GM19324 (cell line): ENCODE measurements around the gene EPB41L3.

Source experiments
- ATAC-seq: cut with Tn5 transposase; IDR thresholded peaks from one replicate; pipeline ENCODE4 v1.9.1; 2021; ENCODE audit warnings: mild to moderate bottlenecking, moderate library complexity; ENCODE audit not compliant: unreplicated experiment, low FRiP score

The EPB41L3 gene

DNA sequence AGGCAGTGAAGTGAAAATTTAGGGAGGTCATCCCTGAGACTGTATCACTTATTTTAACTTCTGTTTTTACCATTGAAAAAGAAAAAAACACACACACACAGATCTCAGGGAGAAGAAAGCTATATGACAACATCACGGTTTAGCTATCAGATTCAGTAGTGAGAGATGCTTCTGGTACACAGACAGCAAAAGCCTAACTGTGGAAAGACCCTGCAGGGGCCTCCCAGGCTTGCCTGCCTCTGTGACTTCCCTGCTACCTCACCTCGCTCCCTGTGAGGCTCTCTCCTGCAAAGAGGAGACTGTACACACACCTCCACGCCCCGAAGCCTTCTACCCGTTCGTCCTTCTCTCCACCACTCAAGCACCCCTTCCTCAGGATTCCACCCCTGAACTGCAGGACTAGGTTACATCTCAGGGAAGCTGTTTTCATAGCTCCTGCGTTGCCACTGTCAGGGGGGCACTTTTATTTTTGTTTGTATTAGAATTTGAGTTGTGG lies 86.3 kb downstream of the EPB41L3 start:
- no peak for ATAC-seq

DNA sequence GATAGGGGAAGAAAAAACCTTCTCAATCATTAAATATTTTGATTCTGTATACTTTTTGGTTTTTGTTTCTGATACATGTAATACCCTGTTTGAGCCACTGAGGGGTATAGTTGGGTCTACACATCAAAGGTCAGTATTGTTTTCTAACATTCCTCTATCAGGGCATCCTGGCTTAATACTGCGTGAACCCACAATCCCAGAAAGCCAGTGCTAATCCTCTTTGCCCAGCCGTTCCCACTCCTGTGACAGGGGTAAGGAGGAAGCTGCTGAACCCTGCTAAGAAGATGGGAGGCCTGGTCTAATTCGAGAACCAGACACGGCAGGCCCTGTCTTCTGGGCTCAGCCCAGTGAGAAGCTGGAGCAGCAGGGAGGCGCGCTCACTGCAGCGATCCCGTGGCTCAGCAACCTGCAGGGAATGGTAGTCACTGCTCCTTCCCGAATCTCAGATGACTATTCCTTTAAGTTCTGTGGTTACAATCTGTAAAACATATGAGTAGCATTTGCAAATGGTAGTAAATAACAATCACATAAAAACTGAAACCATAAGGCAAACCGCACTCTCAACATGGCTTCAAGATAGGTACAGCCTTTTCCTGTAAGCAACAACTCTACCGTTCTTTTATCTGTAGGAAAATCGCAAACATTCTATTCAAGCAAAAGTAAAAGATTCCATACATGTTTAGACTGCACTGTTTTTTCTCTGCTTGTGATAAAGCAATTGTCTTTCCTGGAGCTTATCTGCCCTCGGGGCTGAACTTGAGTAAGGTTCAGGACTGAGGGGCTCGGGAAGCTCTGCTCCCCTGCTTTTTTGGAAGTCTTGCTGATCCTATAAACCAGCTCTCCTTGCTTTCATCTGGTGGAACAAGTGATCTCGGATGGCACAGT lies 87.0 kb downstream of the EPB41L3 start:
- no peak for ATAC-seq

DNA sequence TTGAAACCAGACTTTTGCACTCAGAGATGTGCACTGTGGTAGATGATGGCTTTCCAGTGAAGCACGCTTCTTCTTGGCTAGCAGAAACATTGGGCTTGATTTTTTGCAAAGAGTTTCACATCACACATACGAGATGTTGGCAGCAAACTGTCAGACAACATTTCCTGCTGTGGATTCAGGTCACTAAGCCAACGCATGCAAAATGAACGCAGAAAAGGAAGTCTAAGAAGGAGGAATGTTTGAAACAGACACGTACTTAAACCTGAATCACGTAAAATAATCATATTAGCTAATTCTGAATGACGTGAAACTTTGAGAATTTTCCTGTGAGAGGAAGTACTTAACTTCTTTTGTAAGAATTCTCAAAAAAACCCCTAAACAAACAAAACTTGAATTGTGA lies 88.1 kb downstream of the EPB41L3 start:
- no peak for ATAC-seq

DNA sequence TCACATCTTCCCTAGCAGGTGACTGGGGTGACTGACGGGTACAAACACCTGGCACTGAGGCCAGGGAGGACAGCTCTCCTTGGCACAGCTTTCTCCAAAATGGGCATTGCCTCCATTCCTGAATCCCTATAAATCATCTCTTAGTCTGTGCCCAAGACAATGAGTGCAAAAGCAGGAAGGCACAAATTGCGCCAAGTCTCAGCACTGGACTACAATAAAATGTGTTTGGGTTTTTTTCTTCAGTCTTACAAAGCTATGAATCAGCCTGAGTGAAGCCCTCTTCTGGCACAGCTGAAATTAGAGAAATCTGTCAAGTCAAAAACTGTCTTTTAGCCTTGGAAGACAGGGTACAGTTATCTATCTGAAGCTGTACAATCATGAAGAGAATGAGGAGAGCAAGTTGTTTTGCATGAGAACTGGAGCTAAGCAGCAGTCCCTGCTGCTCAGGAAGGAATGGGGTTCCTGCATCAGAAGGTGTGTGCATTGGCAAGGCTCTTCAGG lies 90.8 kb downstream of the EPB41L3 start:
- no peak for ATAC-seq

DNA sequence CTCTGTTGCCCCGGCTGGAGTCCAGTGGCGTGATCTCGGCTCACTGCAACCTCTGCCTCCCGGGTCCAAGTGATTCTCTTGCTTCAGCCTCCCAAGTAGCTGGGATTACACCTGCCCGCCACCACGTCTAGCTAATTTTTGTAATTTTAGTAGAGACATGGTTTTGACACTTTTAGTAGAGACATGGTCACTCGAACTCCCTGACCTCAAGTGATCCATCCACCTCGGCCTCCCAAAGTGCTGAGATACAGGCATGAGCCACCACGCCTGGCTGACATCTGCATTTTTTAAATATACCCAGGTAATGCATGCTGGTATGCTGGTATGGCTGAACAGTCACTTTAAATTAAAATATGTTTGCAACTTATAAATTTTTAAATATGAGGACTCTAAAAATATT lies 91.9 kb downstream of the EPB41L3 start:
- no peak for ATAC-seq

DNA sequence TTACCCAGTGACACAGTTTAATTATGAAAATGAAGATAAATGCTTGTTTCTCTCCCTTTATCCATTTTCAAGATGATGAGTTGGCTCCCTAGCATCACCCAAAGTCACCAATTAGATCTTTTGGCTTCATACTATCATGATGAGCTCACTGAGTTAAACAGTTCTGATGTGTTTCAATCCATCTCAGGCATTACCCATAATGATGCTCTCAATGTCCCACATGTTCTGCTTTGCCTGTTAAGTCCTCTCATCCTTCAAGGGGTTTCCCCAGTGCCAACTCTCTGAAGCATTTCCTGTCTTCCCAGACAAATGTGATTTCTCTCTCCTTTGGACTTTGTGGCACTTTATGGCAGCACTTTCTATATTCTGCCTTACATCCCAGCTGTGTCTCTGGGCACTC lies 92.6 kb downstream of the EPB41L3 start:
- ATAC-seq: no peak

DNA sequence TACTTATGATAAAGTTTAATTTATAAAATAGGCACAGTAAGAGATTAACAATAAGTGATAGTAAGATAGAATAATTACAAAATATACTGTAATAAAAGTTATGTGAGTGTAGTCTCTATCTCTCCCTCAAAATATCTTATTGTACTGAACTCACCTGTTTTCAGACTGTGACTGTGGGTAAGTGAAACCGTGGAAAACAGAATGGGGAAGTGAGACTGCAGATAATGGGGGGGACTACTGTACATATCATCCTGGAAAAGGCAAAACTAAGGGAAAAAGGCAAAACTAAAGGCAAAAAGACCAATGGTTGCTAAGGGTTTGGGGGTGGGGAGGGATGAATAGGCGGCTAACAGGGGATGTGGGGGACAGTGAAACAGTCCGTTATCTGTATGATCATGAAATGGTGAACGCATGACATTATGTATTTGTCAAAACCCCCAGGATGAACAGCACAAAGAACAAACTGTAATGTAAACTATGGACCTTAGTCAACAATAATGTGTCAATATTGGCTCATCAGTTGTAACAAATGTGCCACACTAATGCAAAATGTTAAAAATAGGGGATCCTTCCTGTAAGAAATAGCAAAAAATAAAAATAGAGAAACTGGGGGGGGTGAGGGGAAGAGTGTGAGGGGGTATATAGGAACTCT lies 93.8 kb downstream of the EPB41L3 start:
- ATAC-seq: no peak

DNA sequence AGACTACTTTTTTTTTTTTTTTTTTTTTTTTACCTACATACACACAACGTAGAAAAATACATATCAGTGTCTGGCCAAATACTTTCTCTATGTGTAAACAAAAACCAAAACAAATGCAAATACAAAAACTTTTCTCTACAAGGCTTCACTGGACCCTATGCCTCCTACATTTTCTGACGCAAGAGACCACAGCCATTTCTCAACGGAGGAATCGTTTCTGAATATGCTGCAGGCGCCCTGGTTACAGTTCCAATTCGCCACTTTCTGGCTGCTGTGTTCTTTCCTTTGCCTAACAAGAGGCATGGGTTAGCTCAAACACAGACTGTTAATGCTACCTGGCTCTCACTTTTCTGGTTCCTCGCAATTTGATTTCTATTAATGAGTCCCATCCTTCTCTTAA lies 96.4 kb downstream of the EPB41L3 start:
- no peak for ATAC-seq

DNA sequence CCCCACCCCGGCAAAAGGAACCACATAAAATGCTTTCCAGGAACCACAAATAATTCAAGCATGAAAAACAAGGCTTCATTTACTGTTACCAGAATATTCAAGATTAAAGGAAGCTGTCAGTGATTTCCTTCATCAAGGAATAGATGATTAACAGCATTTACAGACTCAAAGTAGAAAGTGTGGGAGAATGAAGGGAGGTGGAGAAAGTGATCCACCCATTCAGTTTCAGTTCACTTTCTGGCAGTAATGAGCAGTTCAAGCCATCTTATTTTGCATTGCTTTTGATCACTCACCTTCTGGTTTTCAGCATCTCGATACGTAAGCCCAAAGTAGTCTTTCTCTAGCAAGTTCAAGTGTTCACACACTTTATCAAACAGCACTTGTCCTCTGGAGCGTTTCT lies 99.0 kb downstream of the EPB41L3 start:
- no peak for ATAC-seq

DNA sequence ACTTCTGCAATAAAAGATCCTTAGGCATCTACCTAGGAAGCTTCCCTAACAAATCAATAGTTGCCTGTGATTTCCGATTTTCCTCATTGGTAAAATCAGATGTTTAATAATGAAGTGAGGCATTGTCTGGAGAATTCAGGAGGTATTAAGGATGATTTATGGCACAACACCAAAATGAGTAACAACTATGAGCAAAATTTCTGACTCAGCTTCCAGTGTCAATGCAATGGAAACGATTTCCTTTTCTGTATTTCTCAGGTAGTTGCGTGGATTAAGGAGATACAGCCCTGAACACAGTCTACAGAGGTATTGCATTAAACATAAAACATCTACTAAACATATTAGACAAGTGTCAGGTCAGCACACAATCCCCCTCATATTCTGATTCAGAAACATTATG lies 99.5 kb downstream of the EPB41L3 start:
- no peak for ATAC-seq

DNA sequence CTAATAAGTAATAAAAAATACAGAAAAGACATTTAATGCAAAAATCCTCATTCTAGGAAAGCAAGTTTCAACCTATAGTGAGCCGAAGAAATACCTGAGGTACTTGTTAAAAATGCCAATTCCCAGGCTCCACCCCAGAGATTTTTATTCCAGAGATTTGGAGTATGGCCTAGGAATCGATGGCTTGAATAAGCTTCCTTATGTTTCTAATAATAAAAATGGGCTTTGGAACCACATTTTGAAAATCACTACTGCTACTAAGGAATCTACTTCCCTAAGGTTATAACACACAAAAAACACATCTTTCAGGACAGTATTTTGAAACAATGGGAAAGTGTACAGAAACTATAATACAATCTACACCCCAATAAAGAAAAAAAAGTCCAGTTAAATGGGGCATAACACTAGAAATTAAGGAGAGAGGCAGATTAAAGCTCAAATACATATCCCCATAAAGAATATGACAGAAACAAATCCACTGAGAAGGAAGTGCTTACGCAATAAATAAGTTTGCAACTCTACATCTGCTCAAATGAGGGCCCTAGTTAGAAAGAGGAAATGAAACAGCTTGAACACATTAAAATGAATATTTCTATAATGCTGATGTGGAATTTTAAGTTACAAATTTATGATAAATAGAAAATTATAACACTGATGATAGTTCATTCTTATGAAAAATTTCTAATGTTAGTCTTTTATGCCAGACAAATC lies 103.7 kb downstream of the EPB41L3 start:
- no peak for ATAC-seq

DNA sequence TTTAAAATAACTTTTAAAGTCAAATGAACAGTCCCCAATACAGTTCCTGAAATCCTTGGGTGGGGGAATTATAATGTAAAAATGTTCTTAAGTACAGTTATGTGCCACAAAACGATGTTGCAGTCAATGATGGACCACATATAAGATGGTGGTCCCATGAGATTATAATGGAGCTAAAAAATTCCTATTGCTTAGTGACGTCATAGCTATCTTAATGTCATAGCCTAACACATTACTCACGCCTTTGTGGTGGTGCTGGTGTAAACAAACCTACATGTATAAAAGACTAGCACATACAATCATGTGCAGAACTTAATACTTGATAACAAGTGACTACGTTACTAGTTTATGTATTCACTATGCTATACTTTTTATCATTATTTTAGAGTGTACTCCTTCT lies 109.4 kb downstream of the EPB41L3 start:
- ATAC-seq: no peak

DNA sequence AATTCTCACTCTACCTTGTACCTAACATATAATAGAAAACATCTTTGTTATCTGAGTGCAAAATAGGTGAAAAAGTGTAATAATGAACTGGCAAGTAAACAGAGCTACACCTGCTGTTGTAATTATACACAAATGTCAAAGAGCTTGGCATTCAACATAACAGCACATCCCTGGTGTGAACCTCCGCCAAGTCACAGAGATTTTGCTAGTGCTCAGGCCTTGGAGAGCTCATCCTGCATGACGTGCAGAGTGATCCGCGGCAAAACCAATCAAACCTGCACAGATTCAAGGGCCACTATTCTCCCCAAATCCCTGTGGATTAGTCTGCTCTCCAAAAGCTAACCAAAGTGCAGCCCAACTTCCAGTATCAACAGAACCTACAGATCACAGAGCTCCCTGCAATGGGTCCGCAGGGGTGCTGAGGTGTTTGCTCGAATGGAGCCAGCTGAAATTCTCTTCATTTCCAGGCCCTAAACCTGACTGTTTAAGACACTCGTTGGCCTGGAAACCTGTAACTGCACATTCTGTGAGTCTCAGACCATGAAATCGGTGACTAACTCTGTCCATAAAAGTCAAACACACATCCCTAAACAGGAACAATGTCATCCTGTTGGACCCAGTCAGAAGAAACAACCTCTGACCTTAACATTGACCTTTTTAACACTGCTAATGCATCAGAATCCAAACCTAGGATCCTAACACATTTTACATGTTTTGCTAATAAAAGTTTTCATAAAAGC lies 111.8 kb downstream of the EPB41L3 start:
- ATAC-seq: no peak

DNA sequence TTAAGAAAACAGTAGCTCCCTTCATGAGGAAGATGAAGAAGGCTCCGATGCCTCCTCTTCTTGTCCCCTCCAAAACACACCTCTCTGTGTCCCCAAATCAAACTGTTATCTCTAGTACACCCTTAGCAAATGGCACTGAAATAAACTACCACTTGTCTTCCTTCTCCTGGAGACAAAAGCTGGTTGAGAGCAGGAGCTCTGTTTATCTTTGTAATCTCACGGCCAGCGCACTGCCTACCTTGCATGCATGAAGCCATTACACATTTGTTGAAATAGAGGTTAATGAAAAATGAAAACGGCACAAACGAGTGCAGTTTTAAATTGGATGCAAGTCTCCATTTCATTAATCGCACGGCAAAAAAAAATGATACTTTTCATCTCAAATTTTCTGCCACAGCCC lies 113.7 kb downstream of the EPB41L3 start:
- no peak for ATAC-seq

DNA sequence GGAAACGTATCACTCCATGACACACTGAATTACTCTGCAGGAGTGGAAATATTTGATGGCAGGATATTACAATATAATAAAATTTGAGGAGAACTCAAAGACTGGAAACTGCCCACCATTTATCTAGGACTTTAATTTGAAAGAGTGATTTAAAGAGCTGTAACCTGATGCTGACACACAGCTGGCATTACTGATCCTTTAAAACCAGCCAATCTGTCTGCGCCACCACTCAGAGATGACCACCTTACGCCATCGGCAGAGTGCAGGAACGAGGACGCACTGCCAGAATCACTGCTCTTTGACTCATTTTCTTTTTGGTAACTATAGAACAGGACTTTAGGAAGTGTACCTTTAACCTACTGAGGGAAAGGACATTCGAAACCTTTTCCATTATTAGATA lies 114.1 kb downstream of the EPB41L3 start:
- no peak for ATAC-seq

DNA sequence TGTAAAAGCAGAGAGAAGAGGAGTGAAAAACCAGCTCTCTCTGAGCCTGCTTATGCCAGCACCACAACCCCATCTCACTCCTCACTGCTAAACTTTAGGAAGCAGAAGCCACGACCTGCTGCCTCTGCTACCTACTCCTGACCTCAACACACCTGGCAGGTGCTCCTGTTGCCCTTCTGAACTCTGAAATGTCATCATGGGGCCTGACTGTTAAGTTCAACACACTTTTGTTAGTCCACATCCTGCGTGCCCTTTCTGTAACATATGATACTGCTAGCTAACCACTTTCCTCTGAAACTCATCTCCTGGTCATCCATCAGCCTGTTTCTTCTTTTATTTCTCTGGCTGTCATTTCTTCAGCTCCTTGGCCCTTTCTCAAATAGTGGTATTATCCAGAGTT lies 118.1 kb downstream of the EPB41L3 start:
- no peak for ATAC-seq

DNA sequence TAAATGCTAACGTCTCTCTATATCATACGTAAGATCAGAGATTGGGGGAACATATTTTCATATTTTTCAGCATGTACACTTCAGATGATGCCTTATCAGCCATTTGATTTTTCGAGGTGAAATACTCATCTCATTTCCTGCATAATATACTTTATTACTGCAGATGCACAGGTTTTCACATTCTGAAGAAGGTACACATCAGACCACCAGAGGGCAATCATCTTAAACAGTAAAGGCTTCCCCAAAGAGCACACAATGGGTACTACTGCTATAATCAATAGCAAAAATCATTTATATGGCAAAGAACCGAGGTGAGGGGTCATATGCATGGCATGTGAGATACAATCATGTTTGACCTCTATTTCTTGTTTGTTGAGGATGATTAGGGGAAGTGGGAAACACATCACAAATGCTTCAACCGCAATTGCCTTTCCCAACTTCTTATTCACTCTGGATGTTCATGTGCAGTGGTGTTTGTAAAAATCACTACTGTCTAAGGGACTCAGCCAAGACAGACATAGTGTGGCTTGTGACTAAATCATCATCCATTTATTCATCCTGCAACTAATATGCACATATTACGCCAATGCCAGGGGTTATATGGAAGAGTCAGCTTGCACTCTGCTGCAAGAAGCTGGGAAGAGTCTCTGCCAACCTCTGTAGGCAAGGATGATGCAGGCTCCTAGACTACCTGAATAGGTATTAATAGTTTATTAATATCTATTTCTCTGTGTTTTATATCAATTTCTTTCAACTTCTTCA lies 118.7 kb downstream of the EPB41L3 start:
- ATAC-seq: no peak

DNA sequence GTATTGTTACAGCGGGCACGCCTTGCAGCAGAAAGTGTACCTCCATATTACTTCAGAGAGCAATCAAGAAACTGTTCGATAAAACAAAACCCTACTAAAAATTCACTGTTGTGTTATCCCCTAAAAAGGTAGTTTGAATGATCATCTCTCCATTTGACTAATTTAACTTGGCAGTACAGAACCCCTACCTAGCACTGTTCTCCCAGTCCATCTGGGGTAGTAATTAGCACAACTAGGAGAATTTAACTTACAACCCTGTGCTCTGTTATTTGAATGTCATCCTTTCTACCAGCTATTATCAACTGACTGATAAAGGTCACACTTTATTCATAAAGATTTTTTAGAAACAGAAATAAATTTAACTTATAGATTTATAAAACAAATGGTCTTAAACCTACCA lies 121.2 kb downstream of the EPB41L3 start:
- no peak for ATAC-seq

DNA sequence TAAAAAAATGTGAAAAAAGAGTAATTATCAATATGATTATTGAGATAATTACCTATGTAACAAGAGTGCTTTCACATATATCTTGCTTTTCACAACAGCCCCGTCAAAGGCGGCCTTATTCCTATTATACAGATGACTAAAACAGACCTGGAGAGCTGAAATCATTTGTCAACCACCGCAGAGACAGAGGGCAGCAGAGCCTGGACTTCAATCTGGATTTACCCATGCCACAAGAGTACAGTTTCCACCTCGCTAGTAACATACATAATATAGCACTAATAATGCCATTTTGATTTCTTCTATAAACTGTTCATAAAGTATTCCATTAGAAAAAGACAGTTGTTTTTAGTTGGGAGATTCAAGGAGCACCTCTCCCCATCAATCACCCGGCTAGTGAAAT lies 121.8 kb downstream of the EPB41L3 start:
- no peak for ATAC-seq

DNA sequence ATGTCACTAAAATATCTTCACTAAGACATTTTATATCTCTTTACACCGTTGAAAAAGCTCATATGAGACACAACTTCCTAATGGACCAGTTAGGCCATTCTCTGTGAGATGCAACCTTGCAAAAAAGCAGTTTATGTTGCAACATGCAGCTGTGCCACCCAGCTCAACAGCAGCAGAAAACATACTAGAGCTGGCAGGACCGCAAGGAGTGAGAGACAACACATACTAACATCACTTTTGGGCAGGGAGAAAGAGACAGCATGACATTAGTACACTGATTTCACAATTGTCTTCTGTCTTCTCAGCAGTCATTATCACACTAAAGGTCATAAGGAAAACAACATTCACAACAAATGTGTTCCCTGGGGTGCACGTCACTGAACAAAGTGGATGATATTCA lies 122.9 kb downstream of the EPB41L3 start:
- no peak for ATAC-seq
